ENCODE results near the gene HLA-E. TPM values are rescaled to one million over a fixed set of nuclear protein-coding genes. Genes with fewer than 3 reads are reported as not detected.
"Not testable (repeated sequence)": the region's sequence is repeated elsewhere in the genome, so short reads cannot be mapped to it uniquely, and the experiment has no call there.

HLA-E gene
- total RNA-seq, 1 donor from 2014 or later = 215 TPM

DNA sequence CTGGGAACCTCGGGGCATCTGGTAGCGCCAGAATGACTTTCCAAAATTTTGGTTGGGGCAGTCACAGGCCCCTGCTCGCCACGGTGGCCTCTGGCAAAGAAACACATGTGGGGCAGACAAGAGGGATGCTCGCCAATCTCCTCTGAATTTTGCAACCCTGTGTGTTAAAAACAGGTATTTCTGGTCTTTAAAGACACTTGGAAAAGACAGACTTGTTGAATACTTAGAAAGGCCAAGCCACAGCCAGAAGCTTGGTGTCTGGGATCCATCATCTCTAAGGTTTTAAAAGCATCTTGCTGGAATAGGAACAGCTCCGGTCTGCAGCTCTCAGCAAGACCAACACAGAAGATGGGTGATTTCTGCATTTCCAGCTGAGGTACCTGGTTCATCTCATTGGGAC is 31.2 kb downstream of the HLA-E start:
- no peaks in the 10 kb centered on the region for H3K27me3 ChIP-seq (ENCODE audit: control insufficient read depth, insufficient read depth, low read length)
- DNase-seq (ENCODE audit: low read depth) = peak; percentile 41
- H3K36me3 ChIP-seq (ENCODE audit: control insufficient read depth, insufficient read depth, low read length) = no peaks in the 10 kb centered on the region
- FAIRE-seq = no peak
- TF ChIP-seq, protein P1, sequence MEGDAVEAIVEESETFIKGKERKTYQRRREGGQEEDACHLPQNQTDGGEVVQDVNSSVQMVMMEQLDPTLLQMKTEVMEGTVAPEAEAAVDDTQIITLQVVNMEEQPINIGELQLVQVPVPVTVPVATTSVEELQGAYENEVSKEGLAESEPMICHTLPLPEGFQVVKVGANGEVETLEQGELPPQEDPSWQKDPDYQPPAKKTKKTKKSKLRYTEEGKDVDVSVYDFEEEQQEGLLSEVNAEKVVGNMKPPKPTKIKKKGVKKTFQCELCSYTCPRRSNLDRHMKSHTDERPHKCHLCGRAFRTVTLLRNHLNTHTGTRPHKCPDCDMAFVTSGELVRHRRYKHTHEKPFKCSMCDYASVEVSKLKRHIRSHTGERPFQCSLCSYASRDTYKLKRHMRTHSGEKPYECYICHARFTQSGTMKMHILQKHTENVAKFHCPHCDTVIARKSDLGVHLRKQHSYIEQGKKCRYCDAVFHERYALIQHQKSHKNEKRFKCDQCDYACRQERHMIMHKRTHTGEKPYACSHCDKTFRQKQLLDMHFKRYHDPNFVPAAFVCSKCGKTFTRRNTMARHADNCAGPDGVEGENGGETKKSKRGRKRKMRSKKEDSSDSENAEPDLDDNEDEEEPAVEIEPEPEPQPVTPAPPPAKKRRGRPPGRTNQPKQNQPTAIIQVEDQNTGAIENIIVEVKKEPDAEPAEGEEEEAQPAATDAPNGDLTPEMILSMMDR (IDR thresholded peaks at IDR 0.05; ENCODE audit: insufficient read depth, low read length, severe bottlenecking) = no peak
- H3K4me3 ChIP-seq (ENCODE audit: low read depth, low read length) = no peak overlapping the region

DNA sequence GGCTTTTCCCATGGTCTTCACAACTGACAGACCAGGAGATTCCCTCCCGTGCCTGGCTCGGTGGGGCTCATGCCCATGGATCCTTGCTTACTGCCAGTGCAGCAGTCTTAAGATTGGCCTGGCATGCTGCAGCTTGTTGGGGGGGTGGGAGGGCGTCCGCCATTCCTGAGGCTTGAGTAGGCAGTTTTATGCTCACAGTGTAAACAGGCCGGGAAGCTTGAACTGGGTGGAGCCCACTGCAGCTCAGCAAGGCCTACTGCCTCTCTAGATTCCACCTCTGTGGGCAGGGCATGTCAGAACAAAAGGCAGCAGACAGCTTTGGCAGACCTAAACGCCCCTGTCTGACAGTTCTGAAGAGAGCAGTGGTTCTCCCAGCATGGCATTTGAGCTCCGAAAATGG is 31.8 kb downstream of the HLA-E start:
- peak; percentile 93 for DNase-seq (ENCODE audit: low read depth)
- FAIRE-seq; H3K4me3 ChIP-seq (ENCODE audit: low read depth, low read length); H3K27me3 ChIP-seq (ENCODE audit: control insufficient read depth, insufficient read depth, low read length); H3K36me3 ChIP-seq (ENCODE audit: control insufficient read depth, insufficient read depth, low read length): not testable (repeated sequence)

DNA sequence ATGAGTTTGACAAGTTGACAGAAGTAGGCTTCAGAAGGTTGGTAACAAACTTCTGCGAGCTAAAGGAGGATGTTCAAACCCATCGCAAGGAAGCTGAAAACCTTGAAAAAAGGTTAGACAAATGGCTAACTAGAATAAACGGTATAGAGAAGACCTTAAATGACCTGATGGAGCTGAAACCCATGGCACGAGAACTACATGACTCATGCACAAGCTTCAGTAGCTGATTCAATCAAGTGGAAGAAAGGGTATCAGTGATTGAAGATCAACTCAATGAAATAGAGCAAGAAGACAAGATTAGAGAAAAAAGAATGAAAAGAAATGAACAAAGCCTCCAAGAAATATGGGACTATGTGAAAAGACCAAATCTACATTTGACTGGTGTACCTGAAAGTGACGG is 32.6 kb downstream of the HLA-E start:
- DNase-seq (ENCODE audit: low read depth) = peak; percentile 57
- H3K27me3 ChIP-seq (ENCODE audit: control insufficient read depth, insufficient read depth, low read length); FAIRE-seq; H3K36me3 ChIP-seq (ENCODE audit: control insufficient read depth, insufficient read depth, low read length); H3K4me3 ChIP-seq (ENCODE audit: low read depth, low read length): not testable (repeated sequence)

DNA sequence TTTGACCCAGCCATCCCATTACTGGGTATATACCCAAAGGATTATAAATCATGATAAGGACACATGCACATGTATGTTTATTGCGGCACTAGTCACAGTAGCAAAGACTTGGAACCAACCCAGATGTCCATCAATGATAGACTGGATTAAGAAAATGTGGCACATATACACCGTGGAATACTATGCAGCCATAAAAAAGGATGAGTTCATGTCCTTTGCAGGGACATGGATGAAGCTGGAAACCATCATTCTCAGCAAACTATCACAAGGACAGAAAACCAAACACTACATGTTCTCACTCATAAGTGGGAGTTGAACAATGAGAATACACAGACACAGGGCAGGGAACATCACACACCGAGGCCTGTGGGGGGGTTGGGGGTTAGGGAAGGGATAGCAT is 37.1 kb downstream of the HLA-E start:
- not testable (repeated sequence) for H3K27me3 ChIP-seq (ENCODE audit: control insufficient read depth, insufficient read depth, low read length); FAIRE-seq; H3K4me3 ChIP-seq (ENCODE audit: low read depth, low read length); H3K36me3 ChIP-seq (ENCODE audit: control insufficient read depth, insufficient read depth, low read length); DNase-seq (ENCODE audit: low read depth)

DNA sequence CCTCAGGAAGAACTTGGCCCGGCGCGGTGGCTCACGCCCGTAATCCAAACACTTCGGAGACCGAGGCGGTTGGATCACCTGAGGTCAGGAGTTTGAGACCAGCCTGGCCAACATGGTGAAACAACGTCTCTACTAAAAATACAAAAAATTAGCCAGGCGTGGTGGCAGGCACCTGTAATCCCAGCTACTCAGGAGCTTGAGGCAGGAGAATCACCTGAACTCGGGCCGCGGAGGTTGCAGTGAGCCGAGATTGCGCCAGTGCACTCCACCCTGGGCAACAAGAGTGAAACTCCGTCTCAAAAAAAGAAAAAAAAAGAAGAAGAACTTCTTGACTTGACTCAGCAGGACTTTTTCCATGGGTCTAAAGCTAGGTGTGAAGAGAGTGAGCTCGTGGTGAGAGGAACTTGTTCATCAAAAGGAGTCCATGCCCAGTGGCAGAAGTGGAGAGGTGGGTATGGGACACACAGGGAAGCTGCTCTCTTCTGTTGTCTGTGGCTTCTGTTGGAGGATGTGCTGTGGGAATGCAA is 40.1 kb downstream of the HLA-E start:
- not testable (repeated sequence) for H3K4me3 ChIP-seq (ENCODE audit: low read depth, low read length); DNase-seq (ENCODE audit: low read depth); H3K27me3 ChIP-seq (ENCODE audit: control insufficient read depth, insufficient read depth, low read length); H3K36me3 ChIP-seq (ENCODE audit: control insufficient read depth, insufficient read depth, low read length); FAIRE-seq

DNA sequence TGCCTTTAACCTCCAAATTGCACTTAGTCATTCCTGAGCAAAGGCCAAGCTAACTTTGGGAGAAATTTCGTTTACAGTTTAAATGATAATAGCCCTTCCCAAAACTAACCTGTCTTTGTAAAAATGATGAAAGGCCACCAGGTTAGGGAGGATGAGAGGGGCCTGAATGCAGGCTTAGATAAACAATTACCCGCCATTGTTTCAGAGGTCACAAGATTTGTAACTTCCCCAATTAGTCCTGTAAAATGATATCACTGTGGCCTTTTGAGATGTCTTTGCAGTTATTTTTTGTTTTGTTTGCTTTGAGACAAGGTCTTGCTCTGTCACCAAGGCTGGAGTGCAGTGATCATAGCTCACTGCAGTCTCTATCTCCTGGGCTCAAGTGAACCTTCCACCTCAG is 40.7 kb downstream of the HLA-E start:
- DNase-seq (ENCODE audit: low read depth) = no peak
- no peak for FAIRE-seq
- Histone ChIP-seq H3K36me3 (ENCODE audit: control insufficient read depth, insufficient read depth, low read length) (no peaks in the 10 kb centered on the region), H3K27me3 (ENCODE audit: control insufficient read depth, insufficient read depth, low read length) (no peaks in the 10 kb centered on the region), H3K4me3 (ENCODE audit: low read depth, low read length) (no peak overlapping the region)
- TF ChIP-seq, protein P1 (IDR thresholded peaks at IDR 0.05; ENCODE audit: insufficient read depth, low read length, severe bottlenecking) = no peak

DNA sequence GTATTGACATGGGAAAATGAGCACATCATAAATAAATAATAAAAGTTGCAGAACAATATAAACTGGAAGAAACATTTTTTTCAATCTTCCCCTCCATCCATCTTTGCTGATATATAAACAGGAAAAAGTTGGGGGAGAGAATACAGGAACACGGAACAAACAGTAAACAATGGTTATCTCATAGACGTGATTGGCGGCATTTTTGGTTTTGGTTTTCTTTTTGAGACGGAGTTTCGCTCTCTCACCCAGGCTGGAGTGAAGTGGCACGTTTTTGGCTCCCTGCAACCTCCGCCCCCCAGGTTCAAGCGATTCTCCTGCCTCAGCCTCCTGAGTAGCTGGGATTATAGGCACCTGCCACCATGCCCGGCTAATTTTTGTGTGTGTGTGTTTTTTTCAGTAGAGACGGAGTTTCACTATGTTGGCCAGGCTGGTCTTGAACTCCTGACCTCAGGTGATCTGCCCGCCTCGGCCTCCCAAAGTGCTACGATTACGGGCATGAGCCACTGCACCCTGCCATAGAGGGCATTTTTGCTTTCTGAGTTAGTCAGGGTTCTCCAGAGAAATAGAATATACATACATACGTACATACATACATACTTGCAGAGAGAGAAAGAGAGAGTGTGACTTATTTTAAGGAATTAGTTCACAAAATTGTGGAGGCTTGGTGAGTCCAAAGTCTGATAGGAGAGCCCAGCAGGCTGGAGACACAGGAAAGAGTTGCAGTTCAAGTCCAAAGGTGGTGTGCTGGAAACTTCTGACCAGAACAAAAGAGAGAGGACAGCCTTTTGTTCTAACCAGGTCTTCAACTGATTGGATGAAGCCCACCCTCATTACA is 44.4 kb downstream of the HLA-E start:
- no peaks in the 10 kb centered on the region for H3K36me3 ChIP-seq (ENCODE audit: control insufficient read depth, insufficient read depth, low read length)
- no peaks in the 10 kb centered on the region for H3K27me3 ChIP-seq (ENCODE audit: control insufficient read depth, insufficient read depth, low read length)
- DNase-seq (ENCODE audit: low read depth) (no peak), FAIRE-seq (no peak)
- no peak overlapping the region for H3K4me3 ChIP-seq (ENCODE audit: low read depth, low read length)
- TF ChIP-seq, protein P1 (IDR thresholded peaks at IDR 0.05; ENCODE audit: insufficient read depth, low read length, severe bottlenecking) = no peak

DNA sequence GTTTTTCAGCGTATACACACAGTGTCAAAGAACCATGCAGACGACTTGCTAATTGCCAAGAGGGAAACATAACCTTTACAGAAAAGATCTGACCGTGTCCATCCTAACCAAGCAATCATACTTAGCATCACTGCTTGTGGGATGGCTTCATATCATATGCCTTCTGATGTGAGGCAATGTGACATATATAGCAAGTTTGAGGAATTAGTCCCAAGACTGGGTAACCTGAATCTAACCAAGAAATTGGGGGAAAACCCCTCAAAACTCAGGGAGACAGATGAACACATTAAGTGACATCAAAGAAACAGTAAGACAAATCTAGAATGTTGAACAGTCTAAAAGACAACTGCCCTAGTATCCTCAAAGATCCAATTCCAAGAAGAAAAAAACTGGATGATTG is 48.6 kb downstream of the HLA-E start:
- no peak for DNase-seq (ENCODE audit: low read depth)
- TF ChIP-seq, protein P1 (IDR thresholded peaks at IDR 0.05; ENCODE audit: insufficient read depth, low read length, severe bottlenecking) = no peak
- Histone ChIP-seq H3K4me3 (ENCODE audit: low read depth, low read length) (no peak overlapping the region), H3K27me3 (ENCODE audit: control insufficient read depth, insufficient read depth, low read length) (no peaks in the 10 kb centered on the region), H3K36me3 (ENCODE audit: control insufficient read depth, insufficient read depth, low read length) (no peaks in the 10 kb centered on the region)
- no peak for FAIRE-seq

All from bronchial epithelial cell (primary cell).